Left lung (tissue), 10 donors: Measurements from ENCODE around the gene CMTM1. TPM values are rescaled to one million over a fixed set of nuclear protein-coding genes. Genes with fewer than 3 reads are reported as not detected.
"Not testable (repeated sequence)": the region's sequence is repeated elsewhere in the genome, so short reads cannot be mapped to it uniquely, and the experiment has no call there.

Experiments used
- ATAC-seq: fragments of 200-7000 bp; cut with Tn5 transposase; one replicate; pipeline ENCODE4 v1.9.1; 2020; ENCODE audit warnings: moderate library complexity
- DNase-seq, 4 donors: peaks; one replicate each; pipeline ENCODE4 v3.0.0-alpha.2; 2013 to 2020
- H3K27ac ChIP-seq, 2 donors: fragments of 200-600 bp; sonication (generic) in 1 of 2; one replicate each; pipeline versions ENCODE4 v1.5.0 to v1.8.0; 2020 to 2021
- H3K27me3 ChIP-seq, 2 donors: fragments of 200-600 bp; sonication (generic) in 1 of 2; one replicate each; pipeline versions ENCODE4 v1.5.0 to v1.8.0; 2020 to 2021
- H3K36me3 ChIP-seq, 2 donors: fragments of 200-600 bp; sonication (generic) in 1 of 2; one replicate each; pipeline versions ENCODE4 v1.5.0 to v1.8.0; 2020 to 2021
- H3K4me1 ChIP-seq, 2 donors: fragments of 200-600 bp; one replicate each; pipeline ENCODE4 v1.8.0; 2021
- H3K4me3 ChIP-seq, 2 donors: fragments of 200-600 bp; sonication (generic) in 1 of 2; one replicate each; pipeline versions ENCODE4 v1.5.0 to v1.8.0; 2020 to 2021; ENCODE audit warnings: mild to moderate bottlenecking in 1 of 2
- H3K9me3 ChIP-seq, 2 donors: fragments of 200-600 bp; sonication (generic) in 1 of 2; one replicate each; pipeline versions ENCODE4 v1.5.0 to v1.8.0; 2020 to 2021
- CTCF ChIP-seq, 2 donors: fragments of 200-600 bp; sonication (generic) in 1 of 2; IDR thresholded peaks; one replicate each; pipeline versions ENCODE4 v1.5.0 to v1.8.0; 2021; ENCODE audit warnings: antibody characterized with exemption in 2 of 2
- intact Hi-C, 2 donors: fragments of 100-400 bp; cut with DNase I; formaldehyde crosslinking; loops; one replicate each; pipeline versions ENCODE4 v1.11.2 to v1.14.2; 2022
- polyA plus RNA-seq, 6 donors: library from polyadenylated mRNA; unstranded; fragments of 120-200 nt; gene quantifications; one replicate each; pipeline ENCODE4 v1.2.1, GENCODE V29; 2013; ENCODE audit not compliant: insufficient read length in 6 of 6
- total RNA-seq, 2 donors: library from RNA; stranded (reverse); fragmentation: NEBNext Ultra II Directional; extraction: Animal tissue kit (Norgen Biotek cat#: 25700); gene quantifications; one replicate each; pipeline ENCODE4 v1.2.1, GENCODE V29; 2021
- donor health status: DM: no; HTN: yes; CAD: no.
- donor health status: DM: no; HTN: no; CAD: no.

The CMTM1 gene
- total and polyA plus RNA-seq, 8 donors = 5.7 to 10.1 (median 9.5) TPM

GRCh38 chr16:66623755-66624154 is 57.5 kb downstream of the CMTM1 start:
- no peak for DNase-seq
- Histone ChIP-seq H3K4me3 (no peak overlapping the region), H3K27ac (no peak overlapping the region), H3K4me1 (peaks cover 2 to 9% of the 10 kb centered on the region in 2 donors), H3K9me3 (no peaks in the 10 kb centered on the region), H3K36me3 (peaks cover 0 to 21% of the 10 kb centered on the region in 2 donors), H3K27me3 (no peaks in the 10 kb centered on the region)
- intact Hi-C loops = no loop called here
- no peak for TF ChIP-seq CTCF (IDR thresholded peaks at IDR 0.05)
- no peak for ATAC-seq

DNA sequence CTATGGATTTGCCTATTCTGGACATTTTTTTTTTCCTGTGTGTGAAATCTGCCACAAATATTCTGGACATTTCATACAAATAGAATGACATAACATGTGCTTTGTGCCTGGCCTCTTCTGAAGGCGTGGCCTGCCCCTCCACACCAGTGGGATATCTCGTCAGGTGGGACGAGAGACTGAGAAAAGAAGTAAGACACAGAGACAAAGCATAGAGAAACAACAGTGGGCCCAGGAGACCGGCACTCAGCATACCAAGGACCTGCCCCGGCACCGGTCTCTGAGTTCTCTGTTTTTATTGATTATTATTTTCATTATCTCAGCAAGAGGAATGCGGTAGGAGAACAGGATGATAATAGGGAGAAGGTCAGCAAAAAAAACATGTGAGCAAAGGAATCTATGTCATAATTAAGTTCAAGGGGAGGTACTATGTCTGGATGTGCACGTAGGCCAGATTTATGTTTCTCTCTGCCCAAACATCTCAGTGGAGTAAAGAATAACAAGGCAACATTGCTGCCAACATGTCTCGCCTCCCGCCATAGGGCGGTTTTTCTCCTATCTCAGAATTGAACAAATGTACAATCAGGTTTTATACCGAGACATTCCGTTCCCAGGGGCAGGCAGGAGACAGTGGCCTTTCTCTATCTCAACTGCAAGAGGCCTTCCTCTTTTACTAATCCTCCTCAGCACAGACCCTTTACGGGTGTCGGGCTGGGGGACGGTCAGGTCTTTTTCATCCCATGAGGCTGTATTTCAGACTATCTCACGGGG is 61.6 kb downstream of the CMTM1 start:
- H3K4me1 ChIP-seq, DNase-seq, H3K27ac ChIP-seq, H3K36me3 ChIP-seq, H3K4me3 ChIP-seq, ATAC-seq, H3K27me3 ChIP-seq, intact Hi-C loops, H3K9me3 ChIP-seq: not testable (repeated sequence)

Other genes with a start within 250 kb of the CMTM1 start
- 10 to 100 TPM; 77.2 to 86.5 TPM for gene CDH5, start 199.7 kb upstream of the CMTM1 start, total RNA-seq
- gene CDH5, start 199.7 kb upstream of the CMTM1 start, polyA plus RNA-seq = 100 to 1,000 TPM; 145 to 179 (median 156) TPM
- 1 to 10 TPM in 1 of 2 donors, under 1 TPM in 1; 0.65 to 2.0 TPM for gene BEAN1, start 139.1 kb upstream of the CMTM1 start, total RNA-seq
- gene BEAN1, start 139.1 kb upstream of the CMTM1 start, polyA plus RNA-seq = 10 to 100 TPM; 10.1 to 13.6 (median 11.9) TPM
- 10 to 100 TPM; 38.4 to 41.2 TPM for gene TK2, start 16.3 kb upstream of the CMTM1 start, total RNA-seq
- gene TK2, start 16.3 kb upstream of the CMTM1 start, polyA plus RNA-seq = 10 to 100 TPM; 31.4 to 36.8 (median 34.3) TPM
- gene CKLF, start 13.9 kb upstream of the CMTM1 start, total RNA-seq = 10 to 100 TPM; 42.3 to 66.3 TPM
- gene CKLF, start 13.9 kb upstream of the CMTM1 start, polyA plus RNA-seq = 10 to 100 TPM; 41.6 to 54.6 (median 42.9) TPM
- 1 to 10 TPM in 1 of 2 donors, under 1 TPM in 1; 0.52 to 5.4 TPM for gene CMTM2, start 13.0 kb downstream of the CMTM1 start, total RNA-seq
- 1 to 10 TPM in 3 of 6 donors, under 1 TPM in 3; 0.77 to 2.1 (median 0.96) TPM for gene CMTM2, start 13.0 kb downstream of the CMTM1 start, polyA plus RNA-seq
- 10 to 100 TPM; 42.6 to 51.5 TPM for gene CMTM3, start 38.3 kb downstream of the CMTM1 start, total RNA-seq
- gene CMTM3, start 38.3 kb downstream of the CMTM1 start, polyA plus RNA-seq = 100 to 1,000 TPM in 2 of 6 donors, 10 to 100 TPM in 4; 80.3 to 102 (median 87.5) TPM
- gene CMTM4, start 130.3 kb downstream of the CMTM1 start, total RNA-seq = 10 to 100 TPM; 64.0 to 72.3 TPM
- gene CMTM4, start 130.3 kb downstream of the CMTM1 start, polyA plus RNA-seq = 10 to 100 TPM; 25.2 to 36.5 (median 32.7) TPM
- gene DYNC1LI2, start 185.2 kb downstream of the CMTM1 start, total RNA-seq = 100 to 1,000 TPM; 118 to 141 TPM
- 100 to 1,000 TPM; 137 to 162 (median 147) TPM for gene DYNC1LI2, start 185.2 kb downstream of the CMTM1 start, polyA plus RNA-seq
- gene TERB1, start 235.1 kb downstream of the CMTM1 start, total RNA-seq = not detected
- gene TERB1, start 235.1 kb downstream of the CMTM1 start, polyA plus RNA-seq = under 1 TPM; 0.07 to 0.46 (median 0.13) TPM